Pons (tissue), 1 donor: ENCODE results near the gene KRTAP10-11.
"Not testable (repeated sequence)": the region's sequence is repeated elsewhere in the genome, so short reads cannot be mapped to it uniquely, and the experiment has no call there.

Experiments used
- DNase-seq: peaks from one replicate; pipeline ENCODE4 v3.0.0-alpha.2; 2016; ENCODE audit warnings: low spot score

Gene KRTAP10-11

DNA sequence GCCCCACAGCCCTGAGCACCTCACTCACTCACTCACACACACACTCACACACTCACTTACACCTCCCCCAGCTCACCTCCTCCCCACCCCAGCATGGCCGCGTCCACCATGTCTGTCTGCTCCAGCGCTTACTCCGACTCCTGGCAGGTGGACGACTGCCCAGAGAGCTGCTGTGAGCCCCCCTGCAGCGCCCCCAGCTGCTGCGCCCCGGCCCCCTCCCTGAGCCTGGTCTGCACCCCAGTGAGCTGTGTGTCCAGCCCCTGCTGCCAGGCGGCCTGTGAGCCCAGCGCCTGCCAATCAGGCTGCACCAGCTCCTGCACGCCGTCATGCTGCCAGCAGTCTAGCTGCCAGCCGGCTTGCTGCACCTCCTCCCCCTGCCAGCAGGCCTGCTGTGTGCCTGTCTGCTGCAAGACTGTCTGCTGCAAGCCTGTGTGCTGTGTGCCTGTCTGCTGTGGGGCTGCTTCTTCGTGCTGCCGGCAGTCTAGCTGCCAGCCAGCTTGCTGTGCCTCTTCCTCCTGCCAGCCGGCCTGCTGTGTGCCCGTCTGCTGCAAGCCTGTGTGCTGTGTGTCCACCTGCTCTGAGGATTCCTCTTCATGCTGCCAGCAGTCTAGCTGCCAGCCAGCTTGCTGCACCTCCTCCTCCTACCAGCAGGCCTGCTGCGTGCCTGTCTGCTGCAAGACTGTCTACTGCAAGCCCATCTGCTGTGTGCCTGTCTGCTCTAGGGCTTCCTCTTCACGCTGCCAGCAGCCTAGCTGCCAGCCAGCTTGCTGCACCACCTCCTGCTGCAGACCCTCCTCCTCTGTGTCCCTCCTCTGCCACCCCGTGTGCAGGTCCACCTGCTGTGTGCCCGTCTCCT, at the start of gene KRTAP10-11:
KRTAP10-11 (plus strand) TSS at position 49 of the 856 bp plus-strand sequence; CDS start at position 94, 45 bp downstream.
- DNase-seq, result not testable (repeated sequence)

- DNase-seq, result no peak
Observed at GRCh38 chr21:44598061-44598460, 48.2 kb upstream of the KRTAP10-11 start.

DNA sequence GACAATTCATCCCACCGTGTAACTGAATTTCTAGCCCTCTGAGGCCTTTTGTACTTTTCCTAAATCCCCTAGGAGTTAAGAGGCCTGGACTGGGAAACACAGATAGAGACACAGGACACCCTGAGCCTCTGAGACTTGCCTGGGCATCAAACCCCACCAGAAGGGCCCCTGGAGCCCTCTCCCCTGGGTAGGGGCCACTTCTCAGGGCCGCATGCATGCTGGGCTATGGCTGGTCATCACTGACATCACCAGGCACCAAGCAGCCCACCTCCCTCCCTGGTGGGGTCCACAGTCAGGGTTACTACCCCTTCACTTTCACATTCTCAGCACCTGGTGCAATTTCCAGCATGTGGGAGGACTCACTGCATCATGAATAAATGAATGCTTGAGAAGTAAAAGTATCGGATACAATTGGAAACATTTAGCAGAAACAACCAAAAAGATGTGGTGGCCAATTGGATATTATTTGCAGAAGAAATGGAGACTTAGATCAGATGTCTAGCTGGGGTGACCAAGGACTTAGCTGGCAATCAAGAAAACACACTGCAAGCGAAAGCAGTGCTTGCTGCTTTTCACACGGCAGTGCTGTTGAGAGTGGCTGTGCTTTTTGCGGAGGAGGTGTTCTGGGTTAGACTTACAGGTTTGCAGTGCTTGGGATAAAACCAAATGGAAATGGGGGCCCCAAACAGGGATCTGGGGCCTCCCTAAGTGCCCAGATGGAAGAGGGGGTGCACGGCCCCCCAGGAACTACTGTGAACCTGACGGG, 46.8 kb upstream of the KRTAP10-11 start:
- DNase-seq, result no peak

DNA sequence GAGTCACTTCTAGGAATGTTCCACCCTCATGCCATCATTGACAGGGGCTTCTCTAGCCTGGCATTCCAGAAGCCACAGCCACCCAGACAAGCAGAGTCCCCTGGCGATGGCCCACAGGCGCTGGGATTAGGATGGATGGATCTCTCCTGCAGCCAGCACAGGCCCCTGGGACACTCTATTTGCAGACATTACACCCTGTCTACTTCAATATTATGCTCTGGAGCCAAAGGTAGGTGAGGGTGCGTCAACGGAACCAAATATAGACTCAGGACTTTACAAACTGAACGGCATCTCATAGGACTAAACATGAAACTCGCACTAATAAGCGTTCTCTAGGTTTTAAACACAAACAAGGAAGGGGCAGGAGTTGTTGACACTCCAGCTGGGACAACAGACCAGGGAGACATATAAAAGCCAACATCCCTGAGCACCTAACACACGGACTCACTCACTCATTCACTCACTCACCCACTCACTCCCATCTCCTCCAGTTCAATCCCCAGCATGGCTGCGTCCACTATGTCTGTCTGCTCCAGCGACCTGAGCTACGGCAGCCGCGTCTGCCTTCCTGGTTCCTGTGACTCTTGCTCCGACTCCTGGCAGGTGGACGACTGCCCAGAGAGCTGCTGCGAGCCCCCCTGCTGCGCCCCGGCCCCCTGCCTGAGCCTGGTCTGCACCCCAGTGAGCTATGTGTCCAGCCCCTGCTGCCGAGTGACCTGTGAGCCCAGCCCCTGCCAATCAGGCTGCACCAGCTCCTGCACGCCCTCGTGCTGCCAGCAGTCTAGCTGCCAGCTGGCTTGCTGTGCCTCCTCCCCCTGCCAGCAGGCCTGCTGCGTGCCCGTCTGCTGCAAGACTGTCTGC, 45.9 kb upstream of the KRTAP10-11 start, which contains the start of gene KRTAP10-7:
KRTAP10-7 (plus strand) TSS at position 480 of the 861 bp plus-strand sequence; CDS start at position 505, 25 bp downstream.
- not testable (repeated sequence) for DNase-seq

- DNase-seq, result not testable (repeated sequence)
Observed at GRCh38 chr21:44601091-44601490, 45.1 kb upstream of the KRTAP10-11 start.

- no peak for DNase-seq
Observed at GRCh38 chr21:44601596-44602462, 44.4 kb upstream of the KRTAP10-11 start.

DNA sequence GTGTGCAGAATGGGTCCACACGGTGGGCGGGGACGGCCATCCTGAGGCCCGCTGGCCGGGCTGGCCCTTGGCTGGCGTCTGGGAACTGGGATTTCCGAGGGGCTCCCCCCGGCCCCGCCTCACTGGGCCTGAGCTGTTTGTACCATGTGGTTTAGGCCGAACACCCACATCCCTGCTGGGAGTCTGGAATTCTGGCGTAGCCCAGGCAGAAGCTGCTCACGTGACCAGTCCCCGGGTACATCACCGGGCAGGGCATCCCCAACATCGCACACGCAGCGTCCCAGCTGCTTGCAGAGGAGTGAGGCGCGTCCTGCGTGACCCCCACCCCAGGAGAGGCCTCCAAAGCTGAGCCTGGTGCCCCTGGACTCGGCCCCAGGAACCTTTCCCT, 43.8 kb upstream of the KRTAP10-11 start:
- no peak for DNase-seq

GRCh38 chr21:44603109-44603875, 42.9 kb upstream of the KRTAP10-11 start:
- DNase-seq, result no peak

GRCh38 chr21:44603911-44604310, 42.3 kb upstream of the KRTAP10-11 start:
- no peak for DNase-seq

- DNase-seq, result no peak
Observed at GRCh38 chr21:44606495-44606894, 39.7 kb upstream of the KRTAP10-11 start.

DNA sequence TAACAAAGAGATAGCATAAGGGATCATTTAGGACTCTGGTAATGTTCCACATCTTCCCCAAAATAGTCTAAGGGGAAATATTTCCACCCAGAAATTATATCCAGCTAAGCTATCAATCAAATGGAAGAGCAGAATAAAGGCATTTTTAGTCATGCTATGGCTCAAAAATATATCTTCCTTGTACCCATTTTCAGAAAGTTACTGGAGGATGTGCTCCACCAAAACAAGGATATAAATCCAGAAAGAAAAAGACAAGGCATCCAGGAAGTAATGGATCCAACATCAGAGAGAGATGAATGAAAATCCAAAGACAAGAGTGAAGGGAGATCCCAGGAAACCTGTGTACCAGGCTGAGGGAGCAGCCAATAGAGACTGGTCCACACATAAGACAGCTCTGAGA, 37.0 kb upstream of the KRTAP10-11 start:
- DNase-seq, result no peak

GRCh38 chr21:44610157-44610843, 35.9 kb upstream of the KRTAP10-11 start:
- DNase-seq, result not testable (repeated sequence)

GRCh38 chr21:44611551-44611950, 34.7 kb upstream of the KRTAP10-11 start:
- no peak for DNase-seq

DNA sequence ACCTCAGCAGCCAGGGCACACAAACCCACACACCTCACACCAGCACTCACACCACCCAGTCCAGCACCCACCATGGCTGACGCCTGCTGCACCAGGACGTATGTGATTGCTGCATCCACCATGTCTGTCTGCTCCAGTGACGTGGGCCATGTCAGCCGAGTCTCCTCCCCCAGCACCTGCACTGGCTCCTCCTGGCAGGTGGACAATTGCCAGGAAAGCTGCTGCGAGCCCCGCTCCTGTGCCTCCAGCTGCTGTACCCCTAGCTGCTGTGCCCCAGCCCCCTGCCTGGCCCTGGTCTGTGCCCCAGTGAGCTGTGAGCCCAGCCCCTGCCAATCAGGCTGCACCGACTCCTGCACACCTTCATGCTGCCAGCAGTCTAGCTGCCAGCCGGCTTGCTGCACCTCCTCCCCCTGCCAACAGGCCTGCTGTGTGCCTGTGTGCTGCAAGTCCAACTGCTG, 34.2 kb upstream of the KRTAP10-11 start, which contains the start of gene KRTAP10-8:
KRTAP10-8 (plus strand) TSS at position 51 of the 458 bp plus-strand sequence; CDS start at position 73, 22 bp downstream.
- DNase-seq, result no peak

DNA sequence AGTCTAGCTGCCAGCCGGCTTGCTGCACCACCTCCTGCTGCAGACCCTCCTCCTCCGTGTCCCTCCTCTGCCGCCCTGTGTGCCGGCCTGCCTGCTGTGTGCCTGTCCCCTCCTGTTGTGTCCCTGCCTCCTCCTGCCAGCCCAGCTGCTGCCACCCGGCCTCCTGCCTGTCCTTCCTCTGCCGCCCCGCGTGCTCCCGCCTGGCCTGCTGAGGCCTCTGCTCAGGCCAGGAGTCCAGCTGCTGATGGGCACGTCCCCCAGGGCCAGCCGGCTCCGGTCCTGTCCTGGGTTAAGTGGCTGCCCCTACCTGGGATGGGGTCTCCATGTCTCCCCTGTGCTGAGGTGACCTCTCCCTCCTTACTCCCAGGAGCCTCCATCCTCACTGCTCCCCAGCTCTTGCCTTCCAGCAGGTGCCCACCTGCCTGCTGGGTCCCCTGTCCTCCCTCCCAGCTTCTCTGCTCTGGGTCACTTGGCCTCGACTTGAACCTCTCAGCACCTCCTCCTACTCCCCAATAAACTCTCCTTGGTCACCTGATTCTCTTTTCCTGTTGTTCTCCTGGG, 33.5 kb upstream of the KRTAP10-11 start:
- DNase-seq, result no peak

GRCh38 chr21:44613386-44614155, 32.6 kb upstream of the KRTAP10-11 start:
- DNase-seq, result no peak

DNA sequence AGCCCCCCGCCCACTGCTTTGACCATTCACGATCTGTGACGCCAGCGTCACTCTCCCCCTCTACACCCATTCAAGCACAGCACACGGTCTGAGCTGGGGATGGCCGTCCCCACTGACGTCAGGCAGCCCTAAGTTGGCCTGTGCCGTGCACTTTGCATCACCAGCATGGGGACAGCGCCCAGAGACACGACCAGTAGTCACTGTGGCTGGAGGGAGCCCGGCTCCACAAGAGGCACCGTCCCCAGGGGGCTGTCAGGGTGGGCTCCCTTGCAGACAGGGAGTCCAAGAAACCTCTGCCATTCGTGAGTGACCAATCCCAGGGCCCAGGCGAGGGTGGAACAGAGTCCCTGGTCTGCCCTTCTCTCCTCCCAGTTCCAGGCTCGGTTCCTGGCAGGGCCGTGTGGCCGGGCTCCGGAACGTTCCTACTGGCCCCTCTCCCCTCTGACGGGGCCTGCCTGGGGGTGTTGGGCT, 32.0 kb upstream of the KRTAP10-11 start:
- DNase-seq, result no peak

DNA sequence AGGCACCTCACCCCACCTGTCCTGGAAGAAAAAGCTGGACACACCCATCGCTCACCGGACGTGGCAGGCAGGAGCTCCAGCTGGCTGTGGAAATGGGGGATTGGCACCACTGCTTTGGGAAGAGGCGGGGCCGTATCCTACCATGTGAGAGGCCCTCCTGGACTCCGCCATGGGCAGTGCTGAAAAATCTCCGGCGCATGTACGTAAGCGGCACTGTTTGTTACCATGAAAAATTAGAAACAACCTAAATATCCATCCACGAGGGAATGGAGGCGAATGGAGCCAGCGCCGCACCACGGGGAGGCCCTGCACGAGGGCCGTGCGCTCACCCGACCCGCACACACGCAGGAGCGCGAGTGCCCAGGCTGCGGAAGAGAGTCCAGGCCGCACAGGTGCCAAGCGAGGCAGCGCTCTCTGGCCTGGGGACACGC, 31.2 kb upstream of the KRTAP10-11 start:
- no peak for DNase-seq
